Measurements from ENCODE around the gene MCUB.

DNA sequence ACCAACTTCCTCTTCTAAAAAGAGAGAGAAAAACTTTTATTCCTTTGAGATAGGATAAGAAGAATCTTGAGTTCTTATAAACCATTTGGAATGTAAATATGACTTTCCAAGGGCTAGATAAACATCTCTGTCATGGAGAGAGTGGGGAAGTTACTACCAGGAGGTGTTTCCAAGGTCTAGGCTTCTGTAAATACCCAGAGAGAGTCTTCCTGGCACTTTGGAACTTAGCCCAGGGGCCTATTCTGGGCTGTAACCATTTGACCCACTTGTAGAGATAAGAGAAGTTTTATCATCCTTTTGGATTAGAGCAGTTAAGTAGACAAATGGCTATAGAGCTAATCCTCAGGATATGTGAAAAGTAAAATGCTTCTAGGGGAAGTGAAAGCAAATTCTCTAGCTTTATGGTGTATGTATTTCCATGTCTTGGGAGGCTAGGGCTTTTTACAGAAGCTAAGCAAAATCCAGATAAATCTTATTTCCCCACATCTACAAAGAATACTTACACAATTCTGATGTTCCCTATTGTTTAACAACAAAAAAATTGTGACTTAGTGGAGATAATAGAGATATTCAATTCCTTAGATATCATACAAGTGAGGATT is 51.1 kb downstream of the MCUB start:
- TF ChIP-seq POLR2AphosphoS5 (IDR thresholded peaks at IDR 0.05; ENCODE audit: borderline replicate concordance, low read depth, low read length) (no peak), EZH2 (IDR thresholded peaks at IDR 0.05) (no peak)
